Peyer's patch (tissue), 4 donors: ENCODE results near the gene USP37.

ENCODE experiments used
- POLR2A ChIP-seq, 2 donors: fragments of 450-650 bp; IDR thresholded peaks; one replicate each; pipeline ENCODE4 v1.5.1; 2017; ENCODE audit warnings: antibody characterized with exemption in 2 of 2, mild to moderate bottlenecking in 2 of 2, moderate library complexity in 2 of 2
- TF ChIP-seq, protein P1 (sequence below), 6 experiments: fragments of 450-650 bp in 4 of 6; fragments of 200-600 bp in 2 of 6; sonication (generic) in 1 of 6; IDR thresholded peaks; one replicate each; pipeline ENCODE4 v1.5.1; 2017 to 2019; ENCODE audit warnings: antibody characterized with exemption in 6 of 6, mild to moderate bottlenecking in 3 of 6, moderate library complexity in 1 of 6

DNA sequence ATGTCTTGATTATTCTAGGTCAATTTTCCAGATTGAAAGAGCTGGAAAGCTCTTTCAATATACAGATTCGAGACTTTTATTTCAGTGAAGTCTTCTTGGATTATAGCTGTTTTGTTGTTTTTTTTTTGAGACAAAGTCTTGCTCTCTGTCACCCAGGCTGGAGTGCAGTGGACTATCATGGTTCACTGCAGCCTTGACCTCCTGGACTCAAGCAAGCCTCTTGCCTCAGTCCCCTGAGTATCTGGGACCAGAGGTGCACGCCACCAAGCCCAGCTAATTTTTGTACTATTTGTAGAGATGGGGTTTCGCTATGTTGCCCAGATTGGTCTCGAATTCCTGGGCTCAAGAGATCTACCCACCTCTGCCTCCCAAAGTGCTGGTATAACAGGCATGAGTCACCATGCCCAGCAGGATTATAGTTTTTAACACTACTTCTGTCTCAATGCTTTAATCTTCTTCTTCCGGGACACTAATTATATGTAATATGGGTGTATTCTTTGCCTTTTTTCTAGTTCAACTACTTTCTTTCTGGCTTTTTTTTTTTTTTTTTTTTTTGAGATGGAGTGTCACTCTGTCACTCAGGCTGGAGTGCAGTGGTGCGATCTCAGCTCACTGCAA lies 62.3 kb downstream of the USP37 start:
- TF ChIP-seq, protein P1, sequence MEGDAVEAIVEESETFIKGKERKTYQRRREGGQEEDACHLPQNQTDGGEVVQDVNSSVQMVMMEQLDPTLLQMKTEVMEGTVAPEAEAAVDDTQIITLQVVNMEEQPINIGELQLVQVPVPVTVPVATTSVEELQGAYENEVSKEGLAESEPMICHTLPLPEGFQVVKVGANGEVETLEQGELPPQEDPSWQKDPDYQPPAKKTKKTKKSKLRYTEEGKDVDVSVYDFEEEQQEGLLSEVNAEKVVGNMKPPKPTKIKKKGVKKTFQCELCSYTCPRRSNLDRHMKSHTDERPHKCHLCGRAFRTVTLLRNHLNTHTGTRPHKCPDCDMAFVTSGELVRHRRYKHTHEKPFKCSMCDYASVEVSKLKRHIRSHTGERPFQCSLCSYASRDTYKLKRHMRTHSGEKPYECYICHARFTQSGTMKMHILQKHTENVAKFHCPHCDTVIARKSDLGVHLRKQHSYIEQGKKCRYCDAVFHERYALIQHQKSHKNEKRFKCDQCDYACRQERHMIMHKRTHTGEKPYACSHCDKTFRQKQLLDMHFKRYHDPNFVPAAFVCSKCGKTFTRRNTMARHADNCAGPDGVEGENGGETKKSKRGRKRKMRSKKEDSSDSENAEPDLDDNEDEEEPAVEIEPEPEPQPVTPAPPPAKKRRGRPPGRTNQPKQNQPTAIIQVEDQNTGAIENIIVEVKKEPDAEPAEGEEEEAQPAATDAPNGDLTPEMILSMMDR (IDR thresholded peaks at IDR 0.05) = no peak
- no peak for TF ChIP-seq POLR2A (IDR thresholded peaks at IDR 0.05)
